T-cell (primary cell): ENCODE results near the gene AGAP1. TPM values are rescaled to one million over a fixed set of nuclear protein-coding genes. Genes with fewer than 3 reads are reported as not detected.

ENCODE experiments used
- ATAC-seq, 4 experiments: fragments of 200-7000 bp in 3 of 4; fragments of 150-1000 bp in 1 of 4; cut with Tn5 transposase; replicated peaks in 1 of 4; 1 replicate in 3 of 4; 2 replicates in 1 of 4; pipeline ENCODE4 v1.10.0; 2021; ENCODE audit warnings: moderate library complexity in 3 of 4, mild to moderate bottlenecking in 2 of 4, moderate number of reproducible peaks in 1 of 4
- CTCF ChIA-PET, 2 donors: fragments of 300-600 bp; sonication (Branson Sonifier 250); formaldehyde crosslinking; loops; one replicate each; lab custom pipeline; 2022; ENCODE audit warnings: antibody characterized with exemption in 2 of 2; lab: Charles Lee
- POLR2A ChIA-PET, 2 donors: fragments of 300-600 bp; sonication (Branson Sonifier 250); formaldehyde crosslinking; loops; one replicate each; lab custom pipeline; 2022; ENCODE audit warnings: antibody characterized with exemption in 2 of 2; lab: Charles Lee
- DNase-seq, 35 experiments: peaks; one replicate each; pipeline versions ENCODE4 v3.0.0 to v3.0.0-alpha.2; 2013 to 2023
- H3K27ac ChIP-seq: one replicate; pipeline ENCODE4 v1.5.1; 2013; ENCODE audit warnings: low read length
- H3K27me3 ChIP-seq, 2 experiments: replicated peaks in 1 of 2; 1 replicate in 1 of 2; 2 replicates in 1 of 2; pipeline versions ENCODE4 v1.6.1 to v1.7.0; 2013; ENCODE audit warnings: low read length in 1 of 2, mixed read lengths in 1 of 2; ENCODE audit not compliant: control insufficient read depth in 2 of 2, insufficient read depth in 2 of 2; ENCODE audit errors: extremely low read depth in 1 of 2
- H3K36me3 ChIP-seq, 2 donors: 1 replicate in 1 of 2; 2 replicates in 1 of 2; pipeline versions ENCODE4 v1.6.1 to v1.7.0; 2013; ENCODE audit warnings: low read length in 1 of 2; ENCODE audit not compliant: control insufficient read depth in 2 of 2, insufficient read depth in 1 of 2; ENCODE audit errors: extremely low read depth in 1 of 2
- H3K4me1 ChIP-seq, 2 experiments: 1 replicate in 1 of 2; 2 replicates in 1 of 2; pipeline versions ENCODE4 v1.6.1 to v1.7.0; 2013; ENCODE audit warnings: low read length in 2 of 2, mixed read lengths in 1 of 2; ENCODE audit not compliant: insufficient read depth in 2 of 2, control insufficient read depth in 1 of 2; ENCODE audit errors: extremely low read depth in 1 of 2
- H3K4me3 ChIP-seq, 2 donors: 1 replicate in 1 of 2; 2 replicates in 1 of 2; pipeline versions ENCODE4 v1.5.1 to v1.7.0; 2013; ENCODE audit warnings: mild to moderate bottlenecking in 2 of 2, low read length in 1 of 2, moderate library complexity in 1 of 2; ENCODE audit not compliant: control insufficient read depth in 1 of 2; ENCODE audit errors: extremely low read depth in 1 of 2
- H3K9me3 ChIP-seq: 2 replicates; pipeline ENCODE4 v1.7.0; 2013
- H3K27ac Mint-ChIP-seq, 2 donors: one replicate each; pipeline ENCODE4 v1.8.0; 2020 to 2021; ENCODE audit warnings: mild to moderate bottlenecking in 2 of 2, mixed read lengths in 2 of 2
- H3K27me3 Mint-ChIP-seq, 2 donors: one replicate each; pipeline ENCODE4 v1.8.0; 2021 to 2022; ENCODE audit warnings: mixed read lengths in 2 of 2
- H3K36me3 Mint-ChIP-seq: one replicate; pipeline ENCODE4 v1.8.0; 2021; ENCODE audit warnings: mixed read lengths
- H3K4me1 Mint-ChIP-seq, 3 donors: one replicate each; pipeline ENCODE4 v1.8.0; 2020 to 2022; ENCODE audit warnings: mixed read lengths in 3 of 3, mild to moderate bottlenecking in 1 of 3
- H3K4me3 Mint-ChIP-seq, 3 donors: one replicate each; pipeline ENCODE4 v1.8.0; 2020 to 2022; ENCODE audit warnings: mild to moderate bottlenecking in 3 of 3, mixed read lengths in 3 of 3, moderate library complexity in 3 of 3
- H3K9me3 Mint-ChIP-seq, 3 donors: one replicate each; pipeline ENCODE4 v1.8.0; 2020 to 2022; ENCODE audit warnings: mixed read lengths in 3 of 3
- WGBS: methylation state at CpG from one replicate; pipeline ENCODE4 v1.1.5; 2013; ENCODE audit warnings: missing lambda C conversion rate; ENCODE audit not compliant: insufficient coverage; 5-methylcytosine and 5-hydroxymethylcytosine counted together
- total RNA-seq, 35 experiments: library from RNA in 6 of 35; stranded (reverse) in 6 of 35; fragments of 120-200 nt in 1 of 35; gene quantifications; one replicate each; pipeline versions ENCODE4 v1.2.1 to v1.2.4 and lab custom pipeline; 2013 to 2026

AGAP1 gene
- total RNA-seq, 5 donors from 2014 or later (not counting 1 experiment from before 2014, with no cell fraction given), result 3.9 to 15.6 (median 5.2) TPM

DNA sequence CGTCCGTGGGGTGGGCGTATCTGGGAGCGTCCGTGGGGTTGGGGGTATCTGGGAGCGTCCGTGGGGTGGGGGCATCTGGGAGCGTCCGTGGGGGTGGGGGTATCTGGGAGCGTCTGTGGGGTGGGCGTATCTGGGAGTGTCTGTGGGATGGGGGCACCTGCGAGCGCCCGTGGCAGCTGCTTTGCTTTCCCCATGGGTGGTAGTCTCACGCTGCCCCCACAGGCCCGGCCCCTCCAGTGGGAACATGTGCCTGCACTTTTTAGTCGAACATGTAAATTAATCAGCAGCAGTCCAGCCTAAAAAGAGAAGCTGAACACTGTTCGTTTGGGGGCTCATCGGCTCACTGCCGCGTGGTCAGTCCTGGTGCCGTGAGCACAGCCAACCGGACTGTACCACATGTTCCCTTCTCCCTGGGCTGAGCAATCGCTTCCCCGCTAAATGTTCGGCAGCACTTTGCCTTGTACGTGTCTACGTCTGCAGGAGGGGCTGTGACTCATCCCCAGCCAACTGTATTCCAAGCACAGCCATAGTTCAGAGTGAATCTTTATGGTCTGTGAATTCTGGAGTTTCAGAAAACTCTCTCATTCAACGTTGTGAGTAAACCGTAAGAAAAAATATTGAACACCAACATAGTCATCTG is 271.5 kb downstream of the AGAP1 start:
- Mint-ChIP-seq H3K27me3 (peaks cover 0 to 4% of the 10 kb centered on the region in 2 donors), H3K4me3 (no peak overlapping the region), H3K9me3 (no peaks in the 10 kb centered on the region), H3K36me3 (no peaks in the 10 kb centered on the region), H3K27ac (no peak overlapping the region), H3K4me1 (peaks cover 0 to 4% (median 3%) of the 10 kb centered on the region in 3 donors)
- POLR2A ChIA-PET, result no interaction called here
- CTCF ChIA-PET, result interaction anchor here (0.7 to 1.4 kb wide), 8 partner anchors 10 to 417 kb away, joined by 3 to 8 read pairs (median 4); no protein-coding TSS in a partner anchor
- Histone ChIP-seq H3K27me3 (peaks cover 0 to 3% of the 10 kb centered on the region in 2 experiments), H3K9me3 (no peaks in the 10 kb centered on the region), H3K27ac (no peak overlapping the region), H3K4me1 (no peaks in the 10 kb centered on the region), H3K36me3 (no peaks in the 10 kb centered on the region), H3K4me3 (no peak overlapping the region)
- no peak for ATAC-seq
- no peak for DNase-seq
- WGBS, result 86% methylated on average over 12 of the region's 30 CpGs

DNA sequence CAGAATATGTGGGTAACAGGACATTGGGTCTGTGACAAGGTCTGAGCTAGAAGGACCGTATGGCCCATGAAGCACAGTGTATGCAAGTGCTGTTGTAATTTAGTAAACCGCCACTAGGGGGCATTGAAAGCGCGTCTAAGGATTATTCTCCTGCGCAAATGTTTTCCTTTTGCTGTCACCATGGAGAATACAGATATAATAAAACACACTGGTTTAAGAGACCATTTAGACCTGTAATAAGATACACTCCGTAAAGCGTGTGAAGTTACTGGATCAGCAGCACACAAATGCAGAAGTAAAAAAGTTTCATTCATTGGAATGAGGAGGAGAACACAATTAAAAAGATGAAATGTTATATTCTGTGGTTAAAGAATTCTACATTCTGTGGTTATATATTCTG is 272.4 kb downstream of the AGAP1 start:
- peak in 24 of 35 experiments; percentile 5 to 69 (median 24) for DNase-seq
- Histone ChIP-seq H3K27ac (no peak overlapping the region), H3K36me3 (no peaks in the 10 kb centered on the region), H3K9me3 (no peaks in the 10 kb centered on the region), H3K27me3 (peaks cover 0 to 3% of the 10 kb centered on the region in 2 experiments), H3K4me3 (no peak overlapping the region), H3K4me1 (no peaks in the 10 kb centered on the region)
- peak; percentile 49 to 61 (median 54) for ATAC-seq
- Mint-ChIP-seq H3K27ac (no peak overlapping the region), H3K4me1 (peaks cover 0 to 4% (median 3%) of the 10 kb centered on the region in 3 donors), H3K9me3 (no peaks in the 10 kb centered on the region), H3K27me3 (peaks cover 0 to 4% of the 10 kb centered on the region in 2 donors), H3K4me3 (no peak overlapping the region), H3K36me3 (no peaks in the 10 kb centered on the region)
- ChIA-PET POLR2A (no interaction called here), CTCF (interaction anchor here (0.6 to 1.4 kb wide), 10 partner anchors 9 to 1493 kb away, joined by 3 to 8 read pairs (median 4); no protein-coding TSS in a partner anchor)
- WGBS, result 8% methylated on average over 2 of the region's 7 CpGs

DNA sequence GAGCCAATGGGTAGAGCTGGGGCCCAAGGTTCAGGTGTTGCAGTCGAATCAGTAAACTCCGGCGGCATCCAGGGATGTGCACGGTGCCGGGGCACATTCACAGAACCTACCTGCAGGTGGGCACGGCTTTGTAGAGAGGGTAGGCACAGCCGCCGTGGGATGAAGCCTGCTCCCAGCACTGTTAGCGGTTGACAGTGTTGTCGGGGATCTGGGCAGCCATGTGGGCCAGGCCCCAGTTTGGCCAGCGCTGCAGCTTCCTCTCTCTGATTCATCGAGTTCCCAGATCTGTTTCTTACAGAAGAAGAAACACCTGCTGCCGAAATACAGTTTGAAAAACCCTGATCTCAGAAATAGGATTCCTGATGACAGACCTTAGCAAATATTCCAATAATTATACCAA is 274.8 kb downstream of the AGAP1 start:
- CTCF ChIA-PET, result no interaction called here
- H3K4me1 ChIP-seq, result no peaks in the 10 kb centered on the region
- Mint-ChIP-seq H3K27ac (no peak overlapping the region), H3K27me3 (peaks cover 0 to 2% of the 10 kb centered on the region in 2 donors), H3K36me3 (no peaks in the 10 kb centered on the region), H3K4me3 (no peak overlapping the region), H3K4me1 (peaks cover 0 to 4% (median 3%) of the 10 kb centered on the region in 3 donors), H3K9me3 (no peaks in the 10 kb centered on the region)
- WGBS, result 91% methylated on average over 13 of the region's 13 CpGs
- no peak for ATAC-seq
- POLR2A ChIA-PET, result no interaction called here
- H3K27ac ChIP-seq, result no peak overlapping the region
- no peak for DNase-seq
- no peaks in the 10 kb centered on the region for H3K9me3 ChIP-seq
- no peak overlapping the region for H3K4me3 ChIP-seq
- peaks cover 0 to 3% of the 10 kb centered on the region in 2 experiments for H3K27me3 ChIP-seq
- H3K36me3 ChIP-seq, result no peaks in the 10 kb centered on the region

DNA sequence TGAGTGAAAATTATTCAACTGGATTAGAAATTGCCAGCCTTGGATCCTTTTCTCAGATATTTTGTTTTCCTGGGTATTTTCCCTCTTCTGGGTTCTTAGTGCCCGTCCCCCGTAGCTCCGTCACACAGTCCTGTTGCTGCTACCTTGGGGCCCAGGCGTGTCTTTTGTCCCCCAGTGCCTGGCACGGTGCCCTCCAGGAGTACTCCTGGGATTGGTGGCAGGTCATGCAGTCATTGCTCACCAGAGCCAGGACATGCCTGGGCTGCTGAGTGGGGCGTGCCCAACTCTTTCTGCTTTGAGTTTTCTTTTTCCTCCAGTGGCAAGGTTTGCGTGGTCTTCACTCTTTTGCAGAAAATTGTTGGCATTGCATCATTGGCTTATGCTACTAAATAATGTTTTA is 275.2 kb downstream of the AGAP1 start:
- Histone ChIP-seq H3K4me1 (no peaks in the 10 kb centered on the region), H3K27me3 (peaks cover 0 to 3% of the 10 kb centered on the region in 2 experiments), H3K9me3 (no peaks in the 10 kb centered on the region), H3K27ac (no peak overlapping the region), H3K36me3 (no peaks in the 10 kb centered on the region), H3K4me3 (no peak overlapping the region)
- Mint-ChIP-seq H3K4me3 (no peak overlapping the region), H3K36me3 (no peaks in the 10 kb centered on the region), H3K9me3 (no peaks in the 10 kb centered on the region), H3K27ac (no peak overlapping the region), H3K27me3 (peaks cover 0 to 2% of the 10 kb centered on the region in 2 donors), H3K4me1 (peaks cover 0 to 4% (median 3%) of the 10 kb centered on the region in 3 donors)
- DNase-seq (no peak), ATAC-seq (no peak)
- CTCF ChIA-PET, result no interaction called here
- POLR2A ChIA-PET, result no interaction called here
- 89% methylated on average over 6 of the region's 7 CpGs for WGBS

DNA sequence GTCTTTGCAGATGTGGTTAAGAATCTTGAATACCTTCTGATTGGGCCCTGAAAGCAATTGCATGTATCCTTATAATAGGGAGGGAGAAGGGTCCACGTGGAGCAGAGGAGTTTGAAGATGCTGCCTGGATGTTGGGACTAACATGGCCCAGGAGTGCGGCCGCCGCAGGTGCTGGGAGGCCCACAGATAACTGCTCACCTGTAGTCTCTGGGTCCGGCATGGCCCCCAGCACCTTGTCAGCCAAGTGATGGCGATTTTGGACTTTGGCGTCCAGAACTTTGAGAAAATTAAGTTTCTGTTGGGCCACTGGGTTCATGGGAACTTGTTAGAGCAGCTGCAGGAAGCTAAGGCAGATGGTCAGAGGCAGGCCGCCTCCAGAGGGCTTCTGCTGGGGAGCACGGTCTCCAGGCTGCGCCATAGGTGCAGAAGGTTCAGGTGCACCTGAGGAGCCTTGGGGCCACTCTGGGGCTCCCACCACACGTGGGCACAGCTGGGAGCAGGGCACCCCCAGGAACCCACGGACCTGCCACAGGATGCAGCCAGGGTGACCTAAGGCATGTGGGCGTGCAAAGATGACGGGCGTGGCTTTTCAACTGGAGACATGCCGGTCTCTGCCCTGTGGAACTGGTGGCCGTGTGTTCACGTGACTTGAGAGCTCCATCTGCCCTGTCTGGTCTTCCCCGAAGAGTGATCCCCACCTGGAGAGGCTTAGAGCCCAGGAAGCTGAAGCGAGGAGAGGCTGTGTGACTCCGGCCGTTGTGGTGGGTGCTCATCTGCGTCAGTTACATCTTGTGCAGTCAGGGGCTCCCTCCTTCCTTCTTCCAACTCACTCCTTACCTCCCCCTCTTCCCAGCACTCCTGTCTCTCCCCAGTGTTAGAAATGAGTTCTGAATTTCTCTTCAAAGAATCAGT is 277.3 kb downstream of the AGAP1 start:
- H3K27ac ChIP-seq, result no peak overlapping the region
- no peaks in the 10 kb centered on the region for H3K4me1 ChIP-seq
- no peaks in the 10 kb centered on the region for H3K36me3 ChIP-seq
- Mint-ChIP-seq H3K27me3 (peaks cover 2 to 5% of the 10 kb centered on the region in 2 donors), H3K4me1 (peaks cover 0 to 4% (median 3%) of the 10 kb centered on the region in 3 donors), H3K36me3 (no peaks in the 10 kb centered on the region), H3K27ac (no peak overlapping the region), H3K9me3 (no peaks in the 10 kb centered on the region), H3K4me3 (no peak overlapping the region)
- H3K4me3 ChIP-seq, result no peak overlapping the region
- CTCF ChIA-PET, result interaction anchor here (0.6 to 1.5 kb wide), 5 partner anchors 8 to 415 kb away, joined by 3 to 4 read pairs (median 3); no protein-coding TSS in a partner anchor
- ATAC-seq, result no peak
- H3K27me3 ChIP-seq, result peaks cover 0 to 3% of the 10 kb centered on the region in 2 experiments
- 82% methylated on average over 20 of the region's 23 CpGs for WGBS
- no peaks in the 10 kb centered on the region for H3K9me3 ChIP-seq
- DNase-seq, result no peak
- POLR2A ChIA-PET, result no interaction called here

DNA sequence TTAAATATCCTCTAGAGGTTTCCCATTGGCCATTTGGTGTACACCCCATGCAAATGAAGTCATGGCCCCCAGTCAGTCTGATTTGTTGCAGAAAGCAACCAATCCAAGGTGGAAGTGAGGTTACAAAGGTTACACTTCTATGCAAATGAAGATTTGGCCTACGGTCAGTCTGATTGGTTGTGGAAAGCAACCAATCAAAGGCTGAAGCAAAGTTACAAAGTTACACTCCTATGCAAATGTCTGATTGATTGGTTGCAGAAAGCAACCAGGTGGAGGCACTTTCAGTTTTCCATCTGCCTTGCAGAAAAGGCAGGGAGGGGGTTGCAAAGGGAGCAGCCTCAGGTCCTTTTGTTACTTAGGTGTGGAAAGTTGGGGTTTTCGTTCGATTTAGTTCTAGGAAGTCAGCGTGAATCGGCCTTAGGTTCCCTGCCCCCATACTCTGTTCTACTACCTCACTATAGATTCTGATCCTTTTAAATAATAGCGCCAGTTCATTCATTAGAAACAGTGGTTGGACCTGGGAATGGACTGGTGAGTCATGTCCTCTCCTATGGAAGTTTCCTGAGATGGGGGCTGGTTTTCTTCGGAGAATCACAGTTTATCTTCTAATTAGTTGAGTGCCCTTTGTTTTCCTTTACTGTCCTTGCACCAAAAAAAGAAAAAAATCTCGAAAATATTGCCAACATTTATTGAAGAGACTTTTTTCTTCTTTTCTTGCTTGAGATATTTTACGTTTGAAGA is 279.5 kb downstream of the AGAP1 start:
- Mint-ChIP-seq H3K36me3 (no peaks in the 10 kb centered on the region), H3K4me3 (no peak overlapping the region), H3K9me3 (no peaks in the 10 kb centered on the region), H3K27me3 (peaks cover 5 to 10% of the 10 kb centered on the region in 2 donors), H3K4me1 (no peaks in the 10 kb centered on the region), H3K27ac (no peak overlapping the region)
- CTCF ChIA-PET, result interaction anchor here in 1 of 2 donors (1.5 kb wide), 1 partner anchor 7 kb away, joined by 4 read pairs; no protein-coding TSS in a partner anchor
- whole genome bisulfite sequencing, result 57% methylated on average over 3 of the region's 9 CpGs
- H3K36me3 ChIP-seq, result no peaks in the 10 kb centered on the region
- DNase-seq (no peak), ATAC-seq (no peak)
- POLR2A ChIA-PET, result no interaction called here
- peaks cover 0 to 4% of the 10 kb centered on the region in 2 experiments for H3K27me3 ChIP-seq
- H3K27ac ChIP-seq, result no peak overlapping the region
- no peak overlapping the region for H3K4me3 ChIP-seq
- no peaks in the 10 kb centered on the region for H3K9me3 ChIP-seq
- no peaks in the 10 kb centered on the region for H3K4me1 ChIP-seq
